ENCODE data around the gene MROH9.

GRCh38 chr1:170959385-170959784, 24.1 kb downstream of the MROH9 start:
- TF ChIP-seq EZH2 (IDR thresholded peaks at IDR 0.05; ENCODE audit: borderline replicate concordance, low read length): no peak
- no peak for TF ChIP-seq CTCF (conservative IDR thresholded peaks at IDR 0.05 in 1 of 2, IDR thresholded peaks at IDR 0.05 in 1 of 2; ENCODE audit: extremely low read depth in 1 of 2, insufficient read depth in 1 of 2, low read depth in 1 of 2, low read length in 2 of 2)
